HepG2 (cell line): ENCODE data around the gene FGD4. TPM values are rescaled to one million over a fixed set of nuclear protein-coding genes. Genes with fewer than 3 reads are reported as not detected.
A peak's percentile ranks its signal among the peaks of the same experiment; 100 is the strongest.

Experiments
- ATAC-seq: fragments of 200-7000 bp; cut with Tn5 transposase; 3 replicates; pipeline ENCODE4 v1.9.1; 2020; ENCODE audit warnings: mild to moderate bottlenecking, moderate library complexity
- BruUV-seq: library from RNA; stranded (reverse); fragments of 400-500 nt; replicated peaks from 2 replicates; lab custom pipeline; 2021; lab: Mats Ljungman, UMichigan
- CTCF ChIA-PET: fragments of 300-600 bp; formaldehyde crosslinking; extraction: SDS; loops from one replicate; lab custom pipeline; 2021; ENCODE audit warnings: low total read pairs, inconsistent platforms, low intra/inter-chr PET ratio; lab: Yijun Ruan, JAX
- POLR2A ChIA-PET: fragments of 350-600 bp; sonication (Branson Sonifier 250); formaldehyde crosslinking; loops from one replicate; lab custom pipeline; 2020; ENCODE audit warnings: antibody characterized with exemption, inconsistent platforms; lab: Yijun Ruan, JAX
- DNase-seq: peaks from one replicate; pipeline ENCODE4 v3.0.0-alpha.2; 2015; ENCODE audit warnings: low spot score
- FAIRE-seq: peaks from 3 replicates; lab custom pipeline; 2011; peaks lifted over from hg19 to GRCh38; lab: Jason Lieb, UNC
- H2AFZ ChIP-seq: one replicate; pipeline ENCODE4 v1.6.1; 2011; ENCODE audit warnings: low read length, inconsistent platforms
- H3K27ac ChIP-seq: fragments of 300-600 bp; 3 replicates; pipeline ENCODE4 v1.8.0; 2011; ENCODE audit warnings: mixed run types, mild to moderate bottlenecking, mixed read lengths, low read length, inconsistent platforms; ENCODE audit not compliant: insufficient read depth; ENCODE audit errors: extremely low read length
- H3K27me3 ChIP-seq, 2 experiments: fragments of 200-600 bp in 1 of 2; 2 replicates in 1 of 2; 3 replicates in 1 of 2; pipeline versions ENCODE4 v1.6.0 to v1.8.0; 2011; ENCODE audit warnings: low read length in 2 of 2, mild to moderate bottlenecking in 2 of 2, moderate library complexity in 2 of 2, inconsistent platforms in 1 of 2; ENCODE audit not compliant: insufficient read depth in 2 of 2, control insufficient read depth in 1 of 2
- H3K36me3 ChIP-seq, 2 experiments: fragments of 200-600 bp in 1 of 2; replicated peaks in 1 of 2; 2 replicates in 1 of 2; 3 replicates in 1 of 2; pipeline versions ENCODE4 v1.5.1 to v1.8.0; 2011; ENCODE audit warnings: low read length in 2 of 2, inconsistent platforms in 1 of 2; ENCODE audit not compliant: insufficient read depth in 2 of 2, control insufficient read depth in 1 of 2
- H3K4me1 ChIP-seq: 2 replicates; pipeline ENCODE4 v1.5.1; 2012; ENCODE audit warnings: low read length, inconsistent platforms; ENCODE audit not compliant: insufficient read depth
- H3K4me2 ChIP-seq: 2 replicates; pipeline ENCODE4 v1.6.0; 2011; ENCODE audit warnings: low read depth, low read length, inconsistent platforms
- H3K4me3 ChIP-seq, 3 experiments: fragments of 200-600 bp in 1 of 3; sonication (generic), shearing (Covaris generic) in 1 of 3; replicated peaks in 1 of 3; 2 replicates each; pipeline ENCODE4 v1.5.1; 2011 to 2016; ENCODE audit warnings: low read length in 3 of 3, inconsistent platforms in 2 of 3, low read depth in 2 of 3, mild to moderate bottlenecking in 2 of 3, control low read depth in 1 of 3, mixed read lengths in 1 of 3; ENCODE audit not compliant: insufficient read depth in 1 of 3
- H3K79me2 ChIP-seq: one replicate; pipeline ENCODE4 v1.6.1; 2011; ENCODE audit warnings: low read length, inconsistent platforms; ENCODE audit not compliant: insufficient read depth
- H3K9ac ChIP-seq: 2 replicates; pipeline ENCODE4 v1.6.0; 2011; ENCODE audit warnings: mild to moderate bottlenecking, low read depth, low read length, inconsistent platforms; ENCODE audit not compliant: insufficient read depth
- H3K9me3 ChIP-seq: 2 replicates; pipeline ENCODE4 v1.5.1; 2012; ENCODE audit warnings: mild to moderate bottlenecking, low read length
- H4K20me1 ChIP-seq: 2 replicates; pipeline ENCODE4 v1.6.0; 2011; ENCODE audit warnings: inconsistent platforms, mild to moderate bottlenecking, low read length, moderate library complexity; ENCODE audit not compliant: insufficient read depth
- CHD2 ChIP-seq: IDR thresholded peaks from 2 replicates; pipeline ENCODE4 v1.6.1; 2011; ENCODE audit warnings: low read depth, low read length, improper control_type of control experiment
- FLYWCH1 ChIP-seq: sonication (generic); formaldehyde crosslinking; IDR thresholded peaks from 2 replicates; pipeline ENCODE4 v1.8.1; 2023; ENCODE audit warnings: mild to moderate bottlenecking, missing genetic modification reagents
- RBAK ChIP-seq: sonication (generic); formaldehyde crosslinking; IDR thresholded peaks from 2 replicates; pipeline ENCODE4 v1.5.1; 2020; ENCODE audit warnings: mild to moderate bottlenecking, missing genetic modification reagents
- REXO4 ChIP-seq: sonication (generic); formaldehyde crosslinking; IDR thresholded peaks from 2 replicates; pipeline ENCODE4 v1.8.0; 2022; ENCODE audit warnings: missing genetic modification reagents, mild to moderate bottlenecking, borderline replicate concordance
- SP140L ChIP-seq: sonication (generic); formaldehyde crosslinking; IDR thresholded peaks from 2 replicates; pipeline ENCODE4 v1.4.0; 2020; ENCODE audit warnings: missing genetic modification reagents, borderline replicate concordance
- TP53 ChIP-seq: sonication (generic); formaldehyde crosslinking; conservative IDR thresholded peaks from 2 replicates; pipeline ENCODE4 v1.4.0; 2020; ENCODE audit warnings: missing genetic modification reagents
- ZNF225 ChIP-seq: sonication (generic); formaldehyde crosslinking; IDR thresholded peaks from 2 replicates; pipeline ENCODE4 v1.4.0; 2020; ENCODE audit warnings: mild to moderate bottlenecking, missing genetic modification reagents
- ZNF431 ChIP-seq: sonication (generic); formaldehyde crosslinking; IDR thresholded peaks from 2 replicates; pipeline ENCODE4 v1.9.0; 2022; ENCODE audit warnings: missing genetic modification reagents, low read depth, mild to moderate bottlenecking, borderline replicate concordance
- ZNF777 ChIP-seq: sonication (generic); formaldehyde crosslinking; IDR thresholded peaks from 2 replicates; pipeline ENCODE4 v1.4.0; 2020; ENCODE audit warnings: missing genetic modification reagents
- WGBS: methylation state at CpG from one replicate; pipeline ENCODE4 v1.1.6; 2017; ENCODE audit warnings: low lambda C conversion rate; 5-methylcytosine and 5-hydroxymethylcytosine counted together
- in situ Hi-C: cut with HindIII; loops from 2 replicates; pipeline ENCODE4 v1.10.0; 2017; ENCODE audit warnings: low pct_unique_long_range_greater_than_20kb; ENCODE audit not compliant: extremely low pct_ligation_motif_present
- intact Hi-C: fragments of 100-400 bp; cut with micrococcal nuclease; formaldehyde crosslinking; loops from one replicate; pipeline ENCODE4 v1.10.0; 2022; ENCODE audit not compliant: unreplicated experiment
- polyA plus RNA-seq, 8 experiments: library from polyadenylated mRNA; depleted of rRNA in 3 of 8; stranded (reverse) in 7 of 8; unstranded in 1 of 8; fragments of >200 nt; fragmentation: Illumina TruSeq in 4 of 8; extraction: Trizol in 4 of 8; gene quantifications; 2 replicates each; pipeline versions ENCODE4 v1.2.1 to v1.2.3, GENCODE V29; 2011 to 2016; ENCODE audit warnings: low read depth in 4 of 8, missing spikeins in 1 of 8, mixed read lengths in 1 of 8; ENCODE audit not compliant: insufficient read depth in 1 of 8
- total RNA-seq, 5 experiments: library from RNA; depleted of rRNA; stranded (reverse); fragments of >200 nt; fragmentation: Illumina TruSeq; extraction: Trizol; gene quantifications; 2 replicates each; pipeline ENCODE4 v1.2.3, GENCODE V29; 2016; ENCODE audit warnings: low read depth in 1 of 5
- TF ChIP-seq, protein P1 (sequence below): sonication (generic); formaldehyde crosslinking; IDR thresholded peaks from 2 replicates; pipeline ENCODE4 v1.8.1; 2023; ENCODE audit warnings: mild to moderate bottlenecking, missing genetic modification reagents, borderline replicate concordance
- TF ChIP-seq, protein P2 (sequence below): sonication (generic); formaldehyde crosslinking; IDR thresholded peaks from 2 replicates; pipeline ENCODE4 v1.4.0; 2020; ENCODE audit warnings: missing genetic modification reagents
- TF ChIP-seq, protein P3 (sequence below): sonication (generic); formaldehyde crosslinking; IDR thresholded peaks from 2 replicates; pipeline ENCODE4 v1.8.1; 2023; ENCODE audit warnings: mild to moderate bottlenecking, missing genetic modification reagents
- TF ChIP-seq, protein P4 (sequence below): sonication (generic); formaldehyde crosslinking; IDR thresholded peaks from 2 replicates; pipeline ENCODE4 v1.4.0; 2020; ENCODE audit warnings: missing genetic modification reagents

Gene FGD4
- total and polyA plus RNA-seq, 2 of the 13 experiments (the other 11 are each of a cell fraction or from before 2014, with no cell fraction given): 4.6 to 6.6 TPM

DNA sequence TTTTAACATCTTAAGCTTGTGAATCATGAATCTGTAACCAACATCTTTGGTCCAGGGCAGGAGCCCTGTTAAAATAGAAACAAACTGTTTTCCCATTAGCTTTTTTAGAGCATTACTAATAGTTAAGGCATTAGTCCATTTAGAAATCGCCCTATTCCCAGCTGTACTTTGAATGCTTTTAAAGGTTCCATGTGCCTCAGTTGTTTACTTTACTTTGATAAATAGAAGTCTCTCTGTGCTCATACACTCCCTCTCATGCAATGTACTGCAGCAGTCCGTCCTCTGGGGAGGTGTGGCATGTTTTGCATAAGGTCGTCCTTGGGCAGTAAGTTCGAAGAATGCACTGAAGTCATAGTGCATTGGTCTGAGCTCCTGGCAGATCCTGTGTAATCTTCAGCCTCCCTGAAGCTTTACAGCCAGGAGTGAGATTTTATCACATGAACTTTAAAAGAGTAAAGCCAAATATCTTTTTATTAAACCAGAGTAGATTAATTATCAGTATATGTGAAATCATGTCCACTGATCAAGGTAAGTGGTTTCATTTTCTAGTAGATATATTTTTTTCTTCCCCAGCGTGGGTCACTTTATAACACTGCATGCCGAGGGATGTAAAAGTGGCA lies 134.7 kb downstream of the FGD4 start (continued):
- TF ChIP-seq, protein P1, sequence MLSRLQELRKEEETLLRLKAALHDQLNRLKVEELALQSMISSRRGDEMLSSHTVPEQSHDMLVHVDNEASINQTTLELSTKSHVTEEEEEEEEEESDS (CRISPR knock-in tag): no peak
- TF ChIP-seq, protein P2, sequence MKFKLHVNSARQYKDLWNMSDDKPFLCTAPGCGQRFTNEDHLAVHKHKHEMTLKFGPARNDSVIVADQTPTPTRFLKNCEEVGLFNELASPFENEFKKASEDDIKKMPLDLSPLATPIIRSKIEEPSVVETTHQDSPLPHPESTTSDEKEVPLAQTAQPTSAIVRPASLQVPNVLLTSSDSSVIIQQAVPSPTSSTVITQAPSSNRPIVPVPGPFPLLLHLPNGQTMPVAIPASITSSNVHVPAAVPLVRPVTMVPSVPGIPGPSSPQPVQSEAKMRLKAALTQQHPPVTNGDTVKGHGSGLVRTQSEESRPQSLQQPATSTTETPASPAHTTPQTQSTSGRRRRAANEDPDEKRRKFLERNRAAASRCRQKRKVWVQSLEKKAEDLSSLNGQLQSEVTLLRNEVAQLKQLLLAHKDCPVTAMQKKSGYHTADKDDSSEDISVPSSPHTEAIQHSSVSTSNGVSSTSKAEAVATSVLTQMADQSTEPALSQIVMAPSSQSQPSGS (CRISPR knock-in tag): peak; percentile 74; the same call in 1 of the 2 replicates

DNA sequence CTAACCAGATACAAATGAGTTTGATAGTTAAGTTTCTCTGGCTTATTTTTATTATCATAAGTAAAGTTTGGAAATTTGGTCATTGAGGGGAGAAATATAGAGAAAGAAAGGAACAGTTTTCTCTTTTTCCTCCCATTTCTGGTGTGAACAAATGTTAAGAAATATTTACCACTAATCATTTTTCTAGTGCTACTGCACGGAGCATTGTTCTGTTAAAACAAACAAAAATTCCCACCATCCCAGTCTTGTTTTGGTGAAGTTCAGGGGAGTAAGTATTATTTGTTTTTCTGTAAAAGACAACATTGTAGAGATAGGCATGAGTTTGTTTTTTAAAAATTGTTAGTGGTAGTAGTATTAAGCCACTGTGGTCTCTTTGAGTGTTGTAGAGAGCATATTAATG lies 135.3 kb downstream of the FGD4 start:
- in situ Hi-C loops (no loop called here), intact Hi-C loops (loop anchor here (1.0 to 2.0 kb wide), 2 partner anchors 9 to 80 kb away; no protein-coding TSS in a partner anchor)
- BruUV-seq: TSS peak; percentile 80
- 2% methylated on average over 1 of the region's 1 CpG for WGBS
- Histone ChIP-seq H3K9me3 (no peaks in the 10 kb centered on the region), H3K4me1 (peaks cover 61% of the 10 kb centered on the region), H3K27ac (peak overlapping the region; percentile 64), H3K4me2 (peak overlapping the region; percentile 76), H3K79me2 (peaks cover 35% of the 10 kb centered on the region), H3K27me3 (no peaks in the 10 kb centered on the region), H3K36me3 (no peaks in the 10 kb centered on the region; a peak in 1 of 5 replicates), H2AFZ (no peak overlapping the region), H3K4me3 (peak overlapping the region; percentile 66 to 79 (median 71)), H4K20me1 (0 out of 2 replicates have a peak, but pooled peaks cover 3% of the 10 kb centered on the region), H3K9ac (peak overlapping the region; percentile 65)
- ChIA-PET CTCF (no interaction called here), POLR2A (interaction anchor here (1.0 to 2.0 kb wide), 3 partner anchors 9 to 12 kb away, joined by 3 to 13 read pairs (median 3); no protein-coding TSS in a partner anchor)
- DNase-seq: peak; percentile 13
- FAIRE-seq: no peak
- no peak for ATAC-seq
- no peak for TF ChIP-seq ZNF431
- TF ChIP-seq ZNF777 (CRISPR knock-in tag): no peak
- TF ChIP-seq, protein P3, sequence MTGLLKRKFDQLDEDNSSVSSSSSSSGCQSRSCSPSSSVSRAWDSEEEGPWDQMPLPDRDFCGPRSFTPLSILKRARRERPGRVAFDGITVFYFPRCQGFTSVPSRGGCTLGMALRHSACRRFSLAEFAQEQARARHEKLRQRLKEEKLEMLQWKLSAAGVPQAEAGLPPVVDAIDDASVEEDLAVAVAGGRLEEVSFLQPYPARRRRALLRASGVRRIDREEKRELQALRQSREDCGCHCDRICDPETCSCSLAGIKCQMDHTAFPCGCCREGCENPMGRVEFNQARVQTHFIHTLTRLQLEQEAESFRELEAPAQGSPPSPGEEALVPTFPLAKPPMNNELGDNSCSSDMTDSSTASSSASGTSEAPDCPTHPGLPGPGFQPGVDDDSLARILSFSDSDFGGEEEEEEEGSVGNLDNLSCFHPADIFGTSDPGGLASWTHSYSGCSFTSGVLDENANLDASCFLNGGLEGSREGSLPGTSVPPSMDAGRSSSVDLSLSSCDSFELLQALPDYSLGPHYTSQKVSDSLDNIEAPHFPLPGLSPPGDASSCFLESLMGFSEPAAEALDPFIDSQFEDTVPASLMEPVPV: no peak
- no peak for TF ChIP-seq SP140L (CRISPR knock-in tag)
- TF ChIP-seq CHD2: no peak
- TF ChIP-seq RBAK (CRISPR knock-in tag): no peak
- no peak for TF ChIP-seq REXO4 (CRISPR knock-in tag)
- no peak for TF ChIP-seq ZNF225
- TF ChIP-seq TP53 (CRISPR knock-in tag): no peak
- TF ChIP-seq, protein P4, sequence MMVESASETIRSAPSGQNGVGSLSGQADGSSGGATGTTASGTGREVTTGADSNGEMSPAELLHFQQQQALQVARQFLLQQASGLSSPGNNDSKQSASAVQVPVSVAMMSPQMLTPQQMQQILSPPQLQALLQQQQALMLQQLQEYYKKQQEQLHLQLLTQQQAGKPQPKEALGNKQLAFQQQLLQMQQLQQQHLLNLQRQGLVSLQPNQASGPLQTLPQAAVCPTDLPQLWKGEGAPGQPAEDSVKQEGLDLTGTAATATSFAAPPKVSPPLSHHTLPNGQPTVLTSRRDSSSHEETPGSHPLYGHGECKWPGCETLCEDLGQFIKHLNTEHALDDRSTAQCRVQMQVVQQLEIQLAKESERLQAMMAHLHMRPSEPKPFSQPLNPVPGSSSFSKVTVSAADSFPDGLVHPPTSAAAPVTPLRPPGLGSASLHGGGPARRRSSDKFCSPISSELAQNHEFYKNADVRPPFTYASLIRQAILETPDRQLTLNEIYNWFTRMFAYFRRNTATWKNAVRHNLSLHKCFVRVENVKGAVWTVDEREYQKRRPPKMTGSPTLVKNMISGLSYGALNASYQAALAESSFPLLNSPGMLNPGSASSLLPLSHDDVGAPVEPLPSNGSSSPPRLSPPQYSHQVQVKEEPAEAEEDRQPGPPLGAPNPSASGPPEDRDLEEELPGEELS (CRISPR knock-in tag): 0 out of 2 replicates have a peak, but pooled peaks have one; percentile 11
- TF ChIP-seq FLYWCH1 (CRISPR knock-in tag): no peak
